ENCODE data around the gene CACTIN.
"Not testable (repeated sequence)": the region's sequence is repeated elsewhere in the genome, so short reads cannot be mapped to it uniquely, and the experiment has no call there.

Gene CACTIN

DNA sequence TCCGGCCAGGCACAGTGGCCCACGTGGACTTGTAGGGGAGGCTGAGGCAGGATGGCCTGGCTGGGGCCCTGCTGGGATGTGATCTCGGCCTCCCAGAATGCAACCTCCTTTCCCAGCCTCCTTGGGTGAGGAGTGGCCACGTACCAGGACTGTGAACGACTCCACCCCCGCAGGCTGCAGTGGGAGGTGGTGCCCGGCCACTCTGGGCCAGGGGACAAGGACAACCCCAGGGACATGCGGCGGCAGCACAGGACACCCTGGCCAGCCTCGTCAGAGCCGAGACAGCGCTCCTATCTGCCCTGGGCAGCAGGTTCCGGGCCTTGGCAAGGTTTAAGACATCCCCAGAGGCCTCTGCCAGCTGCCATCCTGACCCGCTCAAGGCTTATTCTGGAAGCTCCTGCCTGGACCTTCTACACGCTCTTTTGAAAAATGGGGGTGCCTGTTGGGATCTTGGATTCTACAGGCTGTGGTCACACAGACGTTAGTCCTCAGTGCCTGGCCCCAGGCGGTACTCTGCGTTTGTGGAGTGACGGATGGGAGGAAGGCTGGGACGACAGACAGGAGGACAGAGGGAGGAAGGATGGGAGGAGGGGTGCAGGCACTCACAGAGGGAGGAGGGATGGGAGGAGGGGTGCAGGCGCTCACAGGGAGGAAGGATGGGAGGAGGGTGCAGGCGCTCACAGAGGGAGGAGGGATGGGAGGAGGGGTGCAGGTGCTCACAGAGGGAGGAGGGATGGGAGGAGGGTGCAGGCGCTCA is 19.9 kb upstream of the CACTIN start:
- DNase-seq (ENCODE audit: low spot score), result no peak

DNA sequence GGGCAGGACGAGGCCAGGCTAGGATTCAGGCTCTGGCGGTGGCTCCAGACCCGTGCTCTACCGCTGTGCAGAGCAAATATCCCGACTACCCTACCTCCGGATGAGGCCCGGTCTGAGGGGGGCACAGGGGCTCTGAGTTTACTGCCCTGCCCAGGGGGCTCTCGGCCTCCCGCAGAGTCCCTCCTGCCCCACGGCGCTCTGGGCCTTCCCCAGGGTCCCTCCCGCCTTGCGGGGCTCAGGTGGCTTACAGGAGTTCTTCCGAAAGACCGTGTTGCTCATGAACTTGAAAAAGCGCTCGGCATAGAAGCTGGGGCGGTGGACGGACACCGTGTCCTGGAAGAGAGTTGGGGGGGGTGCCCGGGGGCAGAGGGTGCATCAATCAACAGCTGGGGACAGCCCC is 19.1 kb upstream of the CACTIN start:
- no peak for DNase-seq (ENCODE audit: low spot score)

DNA sequence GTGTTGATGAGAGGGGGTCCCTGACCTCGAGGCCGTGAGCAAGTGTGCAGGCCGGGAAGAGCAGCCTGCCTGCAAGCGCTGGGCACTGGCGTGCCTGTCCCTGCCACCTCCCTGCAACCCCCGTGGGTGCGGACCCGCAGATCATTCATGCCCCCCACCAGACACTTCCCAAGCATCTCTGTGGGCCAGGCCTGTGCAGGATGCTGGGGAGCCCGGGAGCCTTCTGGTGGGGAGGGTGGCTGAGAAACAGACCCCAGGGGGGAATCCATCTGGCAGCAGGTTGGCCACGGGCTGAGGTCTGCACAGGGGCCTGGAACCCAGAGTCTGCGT is 18.4 kb upstream of the CACTIN start:
- no peak for DNase-seq (ENCODE audit: low spot score)

DNA sequence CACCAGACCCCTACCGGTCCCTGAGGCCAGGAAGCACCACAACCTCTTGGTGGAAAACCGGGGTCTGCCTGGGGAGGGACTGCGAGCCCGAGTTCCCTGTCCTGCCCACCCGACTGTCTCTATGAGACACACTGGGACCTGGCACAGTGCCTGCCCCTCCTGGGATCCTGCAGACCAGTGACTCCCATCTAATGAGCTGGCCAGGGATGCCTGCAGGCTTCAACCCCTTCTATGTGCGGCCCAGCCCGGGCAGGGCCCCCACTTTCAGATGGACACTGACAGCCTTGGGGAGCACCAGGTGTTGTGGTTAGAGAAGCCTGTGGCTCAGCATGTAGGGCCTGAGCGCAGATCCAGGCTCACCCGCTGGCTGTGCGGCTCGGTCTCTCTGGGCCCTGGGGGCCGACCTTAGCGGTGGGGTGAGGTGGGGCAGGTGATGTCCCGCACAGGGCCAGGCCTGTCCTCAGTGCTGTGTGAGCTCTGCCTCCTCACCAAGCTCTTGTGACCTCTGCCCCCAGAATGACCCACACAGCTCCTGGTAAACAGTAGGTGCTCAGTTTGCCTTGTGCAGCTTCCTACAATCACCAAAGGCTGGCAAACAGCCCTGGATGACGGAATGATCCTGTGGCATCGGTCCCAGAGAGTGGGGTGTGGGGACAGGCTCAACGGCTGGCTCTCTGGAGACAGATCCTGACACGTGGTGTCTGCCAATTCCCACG is 17.9 kb upstream of the CACTIN start:
- peak; percentile 76 for DNase-seq (ENCODE audit: low spot score)

DNA sequence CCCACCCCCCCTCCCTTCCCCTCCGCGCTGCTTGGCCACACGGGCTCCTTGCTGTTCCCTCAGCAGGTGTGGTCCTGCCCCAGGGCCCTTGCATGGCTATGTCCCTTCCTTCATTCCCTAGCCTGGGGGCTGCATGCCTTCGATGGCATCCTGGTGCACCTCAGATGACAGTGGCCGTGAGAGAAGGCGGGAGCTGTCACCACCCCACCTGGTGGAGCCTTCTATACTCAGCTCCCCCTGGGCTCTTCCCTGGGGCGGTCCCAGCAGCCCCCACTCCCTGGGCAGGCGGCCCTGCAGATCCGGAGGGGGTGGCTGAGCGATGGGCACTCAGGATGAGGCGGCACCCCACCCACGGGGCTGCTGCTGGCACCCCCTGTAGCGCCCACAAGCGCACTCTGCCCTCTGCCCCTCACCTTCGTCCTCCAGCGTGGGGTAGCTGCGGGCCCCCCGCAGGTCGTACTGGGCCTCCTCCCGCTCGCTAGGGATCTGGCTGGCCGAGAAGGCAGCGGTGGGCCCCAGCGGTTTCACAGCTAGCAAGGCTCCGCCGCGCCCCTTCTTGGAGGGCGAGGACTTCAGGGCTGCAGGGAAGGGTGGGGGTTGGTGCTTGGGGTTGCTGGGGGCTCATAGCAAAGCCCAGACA is 17.2 kb upstream of the CACTIN start:
- no peak for DNase-seq (ENCODE audit: low spot score)

DNA sequence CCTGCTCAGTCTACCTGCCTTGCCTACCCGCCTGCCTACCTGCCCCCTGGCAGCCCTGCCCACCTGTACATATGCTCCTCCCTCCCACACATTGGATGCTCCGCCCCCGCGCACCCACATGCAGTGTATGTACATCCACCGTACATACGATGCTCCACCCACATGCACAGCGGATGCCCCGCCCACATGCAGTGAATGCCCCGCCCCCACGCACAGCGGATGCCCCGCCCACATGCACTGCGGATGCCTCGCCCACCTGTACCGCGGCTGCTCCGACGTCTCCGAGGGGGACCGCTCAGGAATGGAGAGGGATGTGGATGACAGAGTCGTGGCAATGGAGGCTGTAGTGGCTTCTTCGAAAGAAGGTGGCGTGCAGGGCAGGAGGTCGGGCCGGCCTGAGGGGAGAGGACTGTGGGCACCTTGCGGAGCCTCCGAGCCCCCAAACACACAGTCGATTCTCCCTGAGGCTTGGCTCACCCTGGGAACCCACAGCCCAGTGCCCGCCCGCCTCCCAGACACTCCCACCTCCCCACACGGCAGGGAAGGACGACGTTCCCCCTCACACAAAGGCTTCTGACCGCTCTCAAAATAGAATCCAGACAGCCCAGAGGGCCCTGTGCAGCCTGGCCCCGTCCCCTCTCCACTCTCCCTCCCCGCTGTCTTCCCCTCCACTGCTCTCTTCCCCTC is 16.5 kb upstream of the CACTIN start:
- no peak for DNase-seq (ENCODE audit: low spot score)

DNA sequence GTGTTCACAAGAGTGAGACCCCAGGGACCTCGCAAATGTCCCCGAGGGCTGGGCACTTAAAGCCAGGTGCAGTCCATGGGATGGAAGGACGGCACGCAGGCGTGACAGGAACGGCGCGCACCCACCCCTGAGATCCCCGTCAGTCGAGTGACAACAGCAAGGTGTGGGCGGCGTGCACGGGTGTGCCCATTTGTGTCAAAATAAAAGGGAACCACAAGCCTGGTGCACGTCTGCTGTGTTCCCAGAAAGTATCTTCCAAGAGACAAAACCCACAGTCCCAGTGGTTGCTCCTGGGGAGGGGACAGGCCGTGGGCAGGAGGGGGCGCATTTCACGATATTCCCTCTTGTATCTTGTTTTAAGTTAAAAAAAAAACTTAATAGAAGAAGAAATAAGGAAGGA is 15.7 kb upstream of the CACTIN start:
- no peak for DNase-seq (ENCODE audit: low spot score)

DNA sequence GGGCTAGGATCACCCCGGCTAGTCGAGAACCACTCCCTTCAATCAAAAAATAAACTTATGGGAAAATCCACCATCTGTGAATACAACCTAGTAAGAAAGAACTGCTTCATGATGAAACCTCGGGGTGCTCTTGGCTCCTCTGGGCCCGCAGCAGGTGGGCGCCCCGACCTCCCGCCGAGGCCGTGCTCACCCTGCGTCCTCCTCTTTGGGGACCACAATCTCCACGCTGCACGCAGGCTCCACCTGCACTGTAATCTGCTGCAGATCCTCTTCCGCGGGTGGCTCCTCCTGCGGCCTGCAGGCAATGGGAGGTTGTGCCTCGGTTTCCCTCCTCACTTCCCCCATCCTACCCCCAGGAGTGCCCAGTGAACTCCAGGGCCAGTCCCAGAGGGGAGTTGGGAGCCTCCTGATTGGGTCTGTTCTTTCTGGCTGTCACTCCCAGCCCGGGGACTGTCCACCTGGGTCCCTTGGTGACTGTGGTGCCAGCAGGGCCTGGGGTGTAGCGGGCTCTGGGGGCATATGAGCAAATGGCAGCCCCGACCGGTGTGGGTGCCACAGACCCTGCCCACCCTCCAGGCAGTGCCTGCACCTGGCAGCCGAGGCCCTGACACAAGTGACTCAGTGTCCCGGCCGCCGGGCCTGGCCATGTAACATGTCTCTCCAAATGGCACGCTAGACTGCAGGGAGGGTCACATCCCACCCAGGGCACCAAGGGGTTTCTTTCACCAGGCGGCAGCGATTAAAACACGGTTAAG is 15.1 kb upstream of the CACTIN start:
- no peak for DNase-seq (ENCODE audit: low spot score)

DNA sequence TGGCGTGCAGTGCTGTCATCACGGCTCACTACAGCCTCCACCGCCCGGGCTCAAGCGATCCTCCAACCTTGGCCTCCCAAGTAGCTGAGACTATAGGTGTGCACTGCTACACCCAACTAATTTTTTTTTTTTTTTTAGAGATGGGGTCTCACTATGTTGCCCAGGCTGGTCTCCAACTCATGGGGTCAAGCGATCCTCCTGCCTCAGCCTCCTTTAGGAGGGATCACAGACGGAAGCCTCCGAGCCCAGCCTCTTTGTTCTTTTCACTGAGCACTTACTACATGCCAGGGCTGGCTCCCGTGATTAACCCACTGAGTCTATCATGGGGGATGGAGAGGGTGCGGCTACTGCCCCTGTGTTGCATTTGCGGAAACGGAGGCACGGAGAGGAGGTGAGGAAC is 12.9 kb upstream of the CACTIN start:
- no peak for DNase-seq (ENCODE audit: low spot score)

DNA sequence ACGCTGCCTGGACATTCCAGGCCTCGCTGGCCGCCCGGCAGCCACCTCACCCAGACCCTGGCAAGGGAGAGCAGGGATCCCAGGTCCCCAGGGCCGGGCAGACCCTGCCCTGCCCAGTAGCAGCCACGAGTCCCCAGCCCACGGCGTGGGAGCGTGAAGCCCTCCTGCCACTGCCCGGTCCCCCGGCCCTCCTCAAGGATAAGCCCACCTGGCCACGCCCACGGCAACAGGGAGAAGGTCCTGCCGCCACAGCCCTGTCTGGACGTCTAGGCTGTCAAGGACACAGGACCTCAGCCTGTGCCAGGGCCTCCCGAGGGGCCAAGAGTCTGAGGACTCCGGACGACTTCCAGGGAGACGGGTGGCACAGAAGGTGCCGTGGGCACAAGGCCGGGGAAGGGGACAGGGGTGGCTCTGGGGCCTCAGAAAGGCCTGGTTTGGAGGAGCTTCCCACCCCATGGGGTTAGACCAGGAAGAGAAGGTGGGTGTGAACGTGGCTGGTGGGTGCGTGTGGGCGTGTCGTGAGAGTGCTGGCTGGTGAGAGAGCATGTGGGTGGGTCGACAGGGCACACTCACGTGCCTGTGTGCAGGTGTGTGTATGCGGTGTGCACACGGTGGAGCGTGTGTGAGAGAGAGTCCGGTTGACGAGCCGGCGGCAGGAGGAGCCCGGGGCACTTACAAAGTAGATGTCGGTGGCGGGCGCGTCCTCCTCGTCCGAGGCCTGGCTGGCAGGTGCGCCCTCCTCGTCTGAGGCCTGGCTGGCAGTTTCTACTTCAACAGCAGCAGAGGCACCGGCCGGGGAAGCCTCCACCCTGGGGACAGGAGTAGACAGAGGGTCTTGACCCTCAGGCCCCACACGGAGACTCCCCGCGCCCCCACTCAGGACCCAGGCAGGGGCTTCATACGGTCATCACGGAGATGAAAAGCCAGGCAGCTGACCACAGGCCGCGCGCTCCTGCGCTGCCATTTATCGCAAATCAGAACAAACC is 11.9 kb upstream of the CACTIN start:
- DNase-seq (ENCODE audit: low spot score), result no peak

DNA sequence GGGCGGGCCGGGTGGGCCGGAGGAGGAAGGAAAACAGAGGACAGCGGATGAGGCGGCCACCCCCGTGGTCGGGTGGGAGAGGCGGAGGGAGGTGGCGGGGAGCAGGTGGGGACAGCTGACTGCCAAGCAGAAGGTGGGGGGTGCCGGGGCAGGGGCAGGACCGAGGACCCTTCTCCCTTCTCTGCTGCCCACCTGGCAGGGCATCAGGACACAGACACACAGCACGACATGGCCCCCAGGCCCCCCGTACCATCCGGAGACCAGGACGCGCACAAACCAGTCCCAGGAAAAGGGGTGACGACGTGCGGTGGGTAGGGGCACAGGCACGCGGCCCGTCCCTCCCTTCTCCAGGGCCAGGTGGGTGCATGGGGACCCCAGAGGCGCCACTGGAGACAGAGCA is 11.0 kb upstream of the CACTIN start:
- DNase-seq (ENCODE audit: low spot score), result no peak

DNA sequence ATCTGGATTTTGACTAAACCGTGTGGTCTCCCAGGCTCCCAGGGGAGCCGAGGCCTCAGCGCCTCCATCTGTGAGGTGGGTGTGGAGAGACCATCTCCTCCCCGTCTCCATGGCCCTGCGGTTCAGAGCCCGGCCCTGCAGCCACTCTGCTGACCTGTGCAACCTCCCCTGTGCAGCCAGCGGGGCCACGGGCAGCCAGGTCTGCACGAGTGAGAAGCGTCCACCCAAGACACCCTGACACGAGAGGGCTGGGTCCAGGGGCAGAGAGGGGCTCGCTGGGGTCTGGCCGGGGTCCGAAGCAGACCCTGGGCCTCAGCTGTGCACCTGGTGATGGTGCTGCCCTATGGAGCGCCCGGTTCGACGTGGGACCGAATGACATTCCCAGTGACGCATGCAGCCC is 10.4 kb upstream of the CACTIN start:
- DNase-seq (ENCODE audit: low spot score), result no peak

DNA sequence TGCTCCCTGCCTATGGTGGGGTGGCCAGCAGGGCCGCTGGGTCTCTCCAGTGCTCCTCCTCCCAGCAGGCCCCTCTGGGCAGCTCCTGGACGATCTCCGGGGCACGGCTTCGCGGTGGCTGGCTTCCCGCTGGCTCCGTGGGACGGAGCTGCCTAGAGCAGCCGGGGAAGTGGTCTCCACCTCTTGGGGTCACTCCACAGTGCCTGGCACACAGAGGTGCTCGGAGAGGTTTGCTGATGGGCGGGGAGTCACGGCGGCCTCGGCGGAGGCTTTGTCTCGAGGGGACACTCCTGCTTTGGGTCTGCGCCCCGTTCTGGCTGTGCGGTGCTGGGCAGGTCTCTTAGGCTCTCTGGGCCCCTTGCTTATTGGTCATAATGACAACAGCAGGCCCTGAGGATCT is 9.9 kb upstream of the CACTIN start:
- no peak for DNase-seq (ENCODE audit: low spot score)

DNA sequence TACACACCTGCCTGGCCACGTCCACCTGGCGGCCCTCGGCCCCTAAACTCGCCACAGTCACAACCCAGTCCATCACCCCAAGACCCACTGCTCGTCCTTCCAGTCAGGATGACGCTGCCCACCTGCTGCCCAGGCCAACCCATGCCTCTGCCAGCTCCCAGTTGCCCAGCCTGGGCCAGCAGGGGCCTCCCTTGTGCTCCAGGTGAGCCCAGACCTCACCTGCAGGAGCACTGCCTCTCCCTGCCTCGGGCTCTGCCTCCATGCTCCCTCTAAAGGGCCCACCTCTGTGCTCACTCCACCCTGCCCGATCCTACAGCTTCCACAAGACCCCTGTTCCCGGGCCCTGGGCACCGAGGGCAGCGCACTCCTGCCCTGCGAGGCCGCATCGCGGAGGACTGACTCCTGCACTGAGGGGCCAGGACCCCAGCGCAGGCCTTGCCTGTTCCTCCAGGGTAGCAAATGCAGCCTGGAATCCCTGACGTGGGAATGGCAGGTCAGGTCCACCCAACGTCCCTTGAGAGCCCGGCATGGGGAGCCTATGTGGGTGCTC is 8.0 kb upstream of the CACTIN start:
- no peak for DNase-seq (ENCODE audit: low spot score)

DNA sequence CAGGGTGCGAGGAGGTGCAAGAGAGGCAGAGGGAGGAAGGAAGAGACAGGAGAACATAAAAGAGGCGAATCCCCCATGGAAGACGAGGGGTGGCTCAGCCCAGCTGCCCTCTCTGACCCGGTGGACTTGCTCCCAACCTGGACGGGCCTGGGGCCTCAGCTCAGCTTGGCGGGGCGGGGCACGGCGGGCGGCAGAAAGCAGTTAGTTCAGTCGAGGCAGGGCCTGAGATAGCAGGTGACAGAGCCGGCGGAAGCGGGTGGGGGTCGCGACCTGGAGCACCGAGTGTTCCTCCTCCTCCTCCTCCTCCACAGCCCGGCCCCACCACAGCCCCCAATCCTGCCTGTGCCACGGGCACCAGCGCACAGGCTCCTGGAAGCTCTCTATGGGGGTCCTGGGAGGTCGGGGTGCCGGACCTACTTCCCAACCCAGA is 7.0 kb upstream of the CACTIN start:
- DNase-seq (ENCODE audit: low spot score), result no peak

DNA sequence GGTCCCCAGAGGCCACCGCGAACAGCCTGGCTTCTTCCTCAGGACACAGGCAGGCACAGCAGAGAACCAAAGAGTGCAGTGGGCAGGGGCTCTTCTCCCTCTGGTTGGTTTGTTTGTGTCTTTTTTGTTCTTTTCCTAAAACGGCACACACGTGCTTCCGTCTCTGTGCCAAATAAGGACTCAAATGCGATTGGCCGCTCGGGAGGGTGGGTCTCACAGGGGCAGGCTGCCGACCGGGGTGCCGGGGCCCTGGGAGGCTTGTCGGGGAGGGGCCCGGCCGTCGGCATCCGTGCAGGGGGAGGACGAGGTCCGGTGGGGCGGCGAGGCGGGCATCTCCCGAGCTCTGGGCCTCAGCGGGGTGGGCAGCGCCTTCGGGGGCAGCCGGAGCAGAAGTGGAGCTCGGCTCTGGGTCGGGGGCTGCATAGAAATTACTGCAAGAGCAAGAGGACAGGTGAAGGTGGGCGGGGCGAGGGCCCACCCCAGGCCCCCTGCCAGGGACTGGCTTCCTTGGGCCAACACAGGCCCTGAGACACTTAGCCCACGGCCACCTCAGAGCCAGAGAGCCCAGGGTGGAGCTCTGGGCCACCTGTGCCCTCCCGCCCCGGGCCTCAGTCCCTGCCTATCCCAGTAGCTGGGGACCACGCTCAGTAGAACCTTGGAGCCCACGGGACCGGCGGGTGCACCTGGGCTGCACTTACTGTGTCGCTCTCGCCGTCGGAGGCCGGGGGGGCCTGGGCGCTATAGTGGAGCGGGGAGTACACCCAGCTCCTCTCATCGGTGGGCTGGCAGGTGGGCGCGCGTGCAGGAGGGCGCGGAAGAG is 6.4 kb upstream of the CACTIN start:
- DNase-seq (ENCODE audit: low spot score), result no peak

DNA sequence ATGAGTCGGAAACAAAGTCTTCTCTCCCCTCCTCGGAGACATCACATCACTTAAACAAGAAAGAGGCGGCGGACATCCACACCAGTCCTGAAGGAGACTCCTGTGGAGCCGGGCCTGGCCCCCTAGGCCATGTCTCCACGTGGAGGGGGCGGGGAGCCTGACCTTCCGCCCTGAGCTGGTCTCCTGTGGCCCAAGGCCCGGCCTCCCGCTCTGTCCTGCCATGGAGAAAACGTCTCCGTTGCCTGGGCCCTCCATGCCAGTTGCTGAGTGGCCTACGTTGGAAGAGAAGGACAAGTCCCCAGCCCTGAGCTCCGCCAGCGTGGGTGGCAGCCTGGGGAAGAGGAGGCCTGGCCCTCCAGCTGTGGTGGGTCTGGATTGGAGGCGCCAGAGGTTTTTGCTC is 5.5 kb upstream of the CACTIN start:
- no peak for DNase-seq (ENCODE audit: low spot score)

DNA sequence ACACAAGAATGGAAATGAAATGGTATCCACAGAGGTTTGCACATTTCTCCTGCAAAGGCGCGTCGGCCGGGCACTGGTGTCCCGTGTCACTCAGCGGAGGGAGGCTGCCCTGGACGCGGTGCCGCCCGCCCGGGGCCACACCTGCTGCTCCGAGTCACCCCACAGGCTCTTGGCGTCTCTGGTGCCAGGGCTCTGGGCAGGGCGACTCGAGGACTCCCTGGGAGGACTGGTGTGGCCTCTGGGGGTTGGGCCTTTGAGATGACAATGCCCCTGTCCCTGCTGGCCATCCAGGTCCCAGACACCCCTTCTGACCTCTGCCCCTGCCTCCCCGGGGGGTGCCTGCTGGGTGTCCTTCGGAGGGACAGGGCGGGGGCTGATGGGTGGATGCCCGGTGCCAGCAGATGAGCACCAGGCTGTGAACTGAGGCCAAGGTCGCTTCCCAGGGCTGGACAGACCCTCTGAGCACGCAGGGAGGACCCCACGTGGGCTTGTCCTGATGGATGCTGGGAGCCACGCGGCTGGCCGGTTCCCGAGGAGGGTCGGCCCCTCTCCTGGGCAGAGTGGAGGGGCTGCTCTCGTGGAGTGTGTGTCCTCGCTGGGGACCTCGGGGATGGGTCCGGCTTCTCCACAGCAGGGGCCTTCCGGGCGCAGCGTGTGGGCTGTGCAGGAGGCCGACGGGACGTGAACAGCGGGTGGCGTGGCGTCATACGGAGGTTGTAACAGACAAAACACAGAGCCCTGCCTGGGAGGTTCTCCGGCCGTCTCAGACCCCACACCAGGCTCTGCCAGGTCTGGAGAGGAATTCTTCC is 4.7 kb upstream of the CACTIN start:
- no peak for DNase-seq (ENCODE audit: low spot score)

DNA sequence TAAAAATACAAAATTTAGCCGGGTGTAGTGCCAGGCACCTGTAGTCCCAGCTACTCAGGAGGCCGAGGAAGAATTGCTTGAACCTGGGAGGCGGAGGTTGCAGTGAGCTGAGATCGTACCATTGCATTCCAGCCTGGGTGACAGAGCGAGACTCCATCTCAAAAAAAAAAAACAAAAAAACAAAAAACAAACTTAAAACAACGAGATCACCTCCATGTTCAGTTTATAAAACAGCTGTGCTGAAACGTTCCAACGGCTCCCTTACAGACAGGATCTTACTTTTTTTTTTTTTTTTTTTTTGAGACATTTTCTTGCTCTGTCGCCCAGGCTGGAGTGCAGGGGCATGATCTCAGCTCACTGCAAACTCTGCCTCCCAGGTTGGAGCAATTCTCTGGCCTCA is 2.2 kb upstream of the CACTIN start:
- not testable (repeated sequence) for DNase-seq (ENCODE audit: low spot score)
